MG63 (cell line): Measurements from ENCODE around the gene KRT81. TPM values are rescaled to one million over a fixed set of nuclear protein-coding genes. Genes with fewer than 3 reads are reported as not detected.

ENCODE experiments used
- DNase-seq: peaks from one replicate; pipeline ENCODE4 v3.0.0-alpha.2; 2020
- H3K27me3 ChIP-seq: fragments of 250-450 bp; sonication (Bioruptor Pico); 2 replicates; pipeline ENCODE4 v1.5.1; 2020; ENCODE audit warnings: mild to moderate bottlenecking, moderate library complexity
- H3K36me3 ChIP-seq: fragments of 250-450 bp; sonication (Bioruptor Pico); 2 replicates; pipeline ENCODE4 v1.5.1; 2020; ENCODE audit warnings: mild to moderate bottlenecking, moderate library complexity
- H3K4me3 ChIP-seq: fragments of 250-450 bp; sonication (Bioruptor Pico); 2 replicates; pipeline ENCODE4 v1.5.1; 2020; ENCODE audit warnings: mild to moderate bottlenecking, moderate library complexity
- H3K9me3 ChIP-seq: fragments of 250-450 bp; sonication (Bioruptor Pico); 2 replicates; pipeline ENCODE4 v1.5.1; 2020; ENCODE audit warnings: mild to moderate bottlenecking, moderate library complexity
- total RNA-seq: library from RNA; depleted of rRNA; stranded (reverse); fragments of >200 nt; shearing (Covaris generic); gene quantifications from 2 replicates; pipeline ENCODE4 v1.2.3, GENCODE V29; 2014; ENCODE audit warnings: low replicate concordance

KRT81 gene
- total RNA-seq, 1 experiment from 2014 or later: 3.8 TPM

GRCh38 chr12:52285851-52286530, 5.3 kb downstream of the KRT81 start:
- Histone ChIP-seq H3K9me3 (no peaks in the 10 kb centered on the region), H3K27me3 (no peaks in the 10 kb centered on the region), H3K36me3 (no peaks in the 10 kb centered on the region), H3K4me3 (no peak overlapping the region)
- DNase-seq: no peak

- no peaks in the 10 kb centered on the region for H3K36me3 ChIP-seq
- H3K9me3 ChIP-seq: no peaks in the 10 kb centered on the region
- H3K27me3 ChIP-seq: no peaks in the 10 kb centered on the region
- DNase-seq: peak; percentile 68
- H3K4me3 ChIP-seq: no peak overlapping the region
These were observed 6.1 kb downstream of the KRT81 start for GRCh38 chr12:52285172-52285745.

GRCh38 chr12:52284562-52285171, 6.7 kb downstream of the KRT81 start:
- H3K9me3 ChIP-seq: no peaks in the 10 kb centered on the region
- H3K4me3 ChIP-seq: no peak overlapping the region
- H3K36me3 ChIP-seq: no peaks in the 10 kb centered on the region
- DNase-seq: no peak
- H3K27me3 ChIP-seq: no peaks in the 10 kb centered on the region

GRCh38 chr12:52280796-52281560, 10.4 kb downstream of the KRT81 start:
- no peaks in the 10 kb centered on the region for H3K9me3 ChIP-seq
- DNase-seq: peak; percentile 98
- H3K27me3 ChIP-seq: no peaks in the 10 kb centered on the region
- no peaks in the 10 kb centered on the region for H3K36me3 ChIP-seq
- H3K4me3 ChIP-seq: no peak overlapping the region

GRCh38 chr12:52280319-52280795, 11.0 kb downstream of the KRT81 start:
- Histone ChIP-seq H3K9me3 (no peaks in the 10 kb centered on the region), H3K27me3 (no peaks in the 10 kb centered on the region), H3K36me3 (no peaks in the 10 kb centered on the region), H3K4me3 (no peak overlapping the region)
- peak; percentile 97 for DNase-seq

GRCh38 chr12:52279422-52280318, 11.7 kb downstream of the KRT81 start:
- Histone ChIP-seq H3K9me3 (no peaks in the 10 kb centered on the region), H3K36me3 (no peaks in the 10 kb centered on the region), H3K27me3 (no peaks in the 10 kb centered on the region), H3K4me3 (no peak overlapping the region)
- DNase-seq: no peak

- Histone ChIP-seq H3K4me3 (no peak overlapping the region), H3K36me3 (no peaks in the 10 kb centered on the region), H3K27me3 (no peaks in the 10 kb centered on the region), H3K9me3 (no peaks in the 10 kb centered on the region)
- DNase-seq: peak; percentile 79
These were observed 12.5 kb downstream of the KRT81 start for GRCh38 chr12:52278575-52279421.

GRCh38 chr12:52277486-52278245, 13.7 kb downstream of the KRT81 start:
- no peak overlapping the region for H3K4me3 ChIP-seq
- no peaks in the 10 kb centered on the region for H3K27me3 ChIP-seq
- no peak for DNase-seq

GRCh38 chr12:52275686-52276085, 15.6 kb downstream of the KRT81 start:
- DNase-seq: no peak
- Histone ChIP-seq H3K4me3 (no peak overlapping the region), H3K36me3 (peaks cover 9% of the 10 kb centered on the region), H3K27me3 (no peaks in the 10 kb centered on the region), H3K9me3 (no peaks in the 10 kb centered on the region)

More at GRCh38 chr12:52277486-52278245, 13.7 kb downstream of the KRT81 start:
- no peaks in the 10 kb centered on the region for H3K36me3 ChIP-seq
- no peaks in the 10 kb centered on the region for H3K9me3 ChIP-seq

GRCh38 chr12:52274521-52275120, 16.7 kb downstream of the KRT81 start, which contains the start of gene KRT86:
KRT86 (plus strand) TSS chr12:52274645; CDS start chr12:52301917, 27,272 bp downstream.
- no peaks in the 10 kb centered on the region for H3K9me3 ChIP-seq
- no peaks in the 10 kb centered on the region for H3K27me3 ChIP-seq
- no peak for DNase-seq
- peaks cover 14% of the 10 kb centered on the region for H3K36me3 ChIP-seq
- H3K4me3 ChIP-seq: no peak within 1 kb of the TSS

GRCh38 chr12:52271158-52271557, 20.2 kb downstream of the KRT81 start:
- no peak overlapping the region for H3K4me3 ChIP-seq
- H3K36me3 ChIP-seq: peaks cover 42% of the 10 kb centered on the region
- DNase-seq: no peak
- no peaks in the 10 kb centered on the region for H3K27me3 ChIP-seq
- no peaks in the 10 kb centered on the region for H3K9me3 ChIP-seq

- H3K4me3 ChIP-seq: no peak overlapping the region
- no peaks in the 10 kb centered on the region for H3K9me3 ChIP-seq
- DNase-seq: no peak
- H3K27me3 ChIP-seq: no peaks in the 10 kb centered on the region
- peaks cover 42% of the 10 kb centered on the region for H3K36me3 ChIP-seq
These were observed 20.7 kb downstream of the KRT81 start for GRCh38 chr12:52270541-52271070.

GRCh38 chr12:52268212-52268611, 23.1 kb downstream of the KRT81 start:
- Histone ChIP-seq H3K4me3 (no peak overlapping the region), H3K9me3 (no peaks in the 10 kb centered on the region), H3K27me3 (no peaks in the 10 kb centered on the region), H3K36me3 (peaks cover 44% of the 10 kb centered on the region)
- peak; percentile 74 for DNase-seq

GRCh38 chr12:52267699-52268098, 23.6 kb downstream of the KRT81 start:
- H3K4me3 ChIP-seq: no peak overlapping the region
- no peaks in the 10 kb centered on the region for H3K27me3 ChIP-seq
- DNase-seq: no peak
- H3K9me3 ChIP-seq: no peaks in the 10 kb centered on the region
- peaks cover 50% of the 10 kb centered on the region for H3K36me3 ChIP-seq
